Medulla oblongata (tissue), 1 donor: ENCODE measurements around the gene FBLN2.

ENCODE experiments used
- DNase-seq: peaks from one replicate; pipeline ENCODE4 v3.0.0-alpha.2; 2015; ENCODE audit errors: extremely low spot score

FBLN2 gene

DNA sequence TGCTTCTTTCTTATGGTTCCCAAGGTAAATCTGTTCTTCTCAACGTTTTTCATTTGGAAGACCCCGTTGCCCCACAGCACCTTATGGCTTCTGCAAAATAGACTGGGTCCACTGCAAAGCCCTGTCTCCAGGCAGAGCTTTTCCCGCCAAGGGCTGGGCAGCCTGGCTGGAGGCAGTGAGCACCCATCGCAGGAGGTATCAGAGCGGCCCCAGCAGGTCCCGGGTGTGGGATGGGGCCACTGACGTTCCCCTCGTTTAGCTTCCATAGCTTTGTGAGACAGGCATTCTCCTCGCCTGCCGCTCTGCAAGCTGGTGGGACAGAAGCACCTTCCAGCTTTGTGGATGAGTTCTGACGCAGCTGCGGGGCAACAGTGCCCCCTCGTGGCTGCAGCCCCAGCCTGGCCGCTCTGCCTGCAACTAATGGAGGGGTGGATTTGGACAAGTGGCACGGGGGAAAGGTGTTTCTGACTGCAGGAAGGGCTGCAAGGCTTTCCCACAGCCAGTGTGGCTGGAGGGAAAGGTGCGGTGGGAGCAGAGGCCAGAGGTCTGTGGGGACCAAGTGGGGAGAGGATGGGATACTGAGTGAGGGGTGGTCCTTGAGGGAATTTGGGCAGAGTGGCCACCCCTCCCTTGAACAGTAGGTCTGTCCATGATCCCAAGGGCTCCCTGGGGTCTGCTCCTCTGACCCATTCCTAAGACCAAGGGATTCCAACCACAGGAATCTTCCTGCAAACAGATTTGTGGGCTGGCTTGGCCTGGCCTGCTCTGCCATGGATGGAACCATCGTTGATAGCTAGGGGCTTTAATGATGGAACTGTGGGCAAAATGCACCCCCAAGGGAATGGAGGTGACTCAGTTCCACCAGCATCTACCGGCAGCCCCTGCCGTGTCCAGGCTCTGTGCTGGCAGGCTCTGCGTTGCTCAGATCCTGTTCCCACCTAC, 99.4 kb downstream of the FBLN2 start:
- peak; percentile 81 for DNase-seq

DNA sequence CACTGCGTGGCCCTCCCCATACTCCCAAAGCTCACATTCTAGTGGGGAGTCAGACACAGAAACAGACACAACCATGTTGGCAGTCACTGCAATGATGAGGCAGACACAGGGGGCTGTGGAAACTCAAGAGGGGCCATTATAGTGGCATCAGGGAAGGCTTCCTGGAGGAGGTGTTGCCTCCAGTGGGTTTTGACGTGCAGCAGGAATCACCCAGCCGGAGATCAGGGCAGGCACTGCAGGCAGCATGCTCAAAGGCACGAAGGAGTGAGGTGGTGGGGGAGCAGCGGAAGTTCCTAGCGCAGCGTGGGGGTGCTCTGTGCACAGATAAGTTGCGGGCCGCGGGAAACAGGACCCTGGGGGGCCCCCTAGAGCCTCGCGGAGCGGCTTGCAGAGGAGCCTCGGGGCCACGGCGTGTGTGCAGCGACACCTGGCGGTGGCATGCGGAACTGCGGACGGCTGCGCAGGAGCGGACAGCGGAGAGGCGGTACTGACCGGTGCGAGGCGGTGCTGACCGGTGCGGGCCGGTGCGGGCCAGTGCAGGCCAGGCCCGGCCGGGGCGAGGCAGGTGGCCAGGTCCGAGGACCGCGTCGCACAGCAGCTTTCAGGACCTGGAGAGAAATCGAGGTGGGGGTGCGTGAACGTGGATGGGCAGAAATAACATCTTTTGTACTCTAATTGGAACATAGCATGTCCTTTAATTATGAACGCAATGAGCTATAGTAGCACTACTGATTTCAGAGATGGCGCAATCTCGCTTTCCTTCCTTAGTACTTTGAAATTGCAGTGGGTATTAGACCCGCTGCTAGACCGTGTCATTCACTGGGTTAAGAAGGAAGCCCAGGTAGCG, 101.5 kb downstream of the FBLN2 start:
- DNase-seq = peak; percentile 55

GRCh38 chr3:13651057-13651400, 102.1 kb downstream of the FBLN2 start:
- DNase-seq = no peak

- no peak for DNase-seq
Observed at GRCh38 chr3:13651775-13652428, 103.0 kb downstream of the FBLN2 start.

GRCh38 chr3:13652728-13653127, 103.8 kb downstream of the FBLN2 start:
- no peak for DNase-seq

DNA sequence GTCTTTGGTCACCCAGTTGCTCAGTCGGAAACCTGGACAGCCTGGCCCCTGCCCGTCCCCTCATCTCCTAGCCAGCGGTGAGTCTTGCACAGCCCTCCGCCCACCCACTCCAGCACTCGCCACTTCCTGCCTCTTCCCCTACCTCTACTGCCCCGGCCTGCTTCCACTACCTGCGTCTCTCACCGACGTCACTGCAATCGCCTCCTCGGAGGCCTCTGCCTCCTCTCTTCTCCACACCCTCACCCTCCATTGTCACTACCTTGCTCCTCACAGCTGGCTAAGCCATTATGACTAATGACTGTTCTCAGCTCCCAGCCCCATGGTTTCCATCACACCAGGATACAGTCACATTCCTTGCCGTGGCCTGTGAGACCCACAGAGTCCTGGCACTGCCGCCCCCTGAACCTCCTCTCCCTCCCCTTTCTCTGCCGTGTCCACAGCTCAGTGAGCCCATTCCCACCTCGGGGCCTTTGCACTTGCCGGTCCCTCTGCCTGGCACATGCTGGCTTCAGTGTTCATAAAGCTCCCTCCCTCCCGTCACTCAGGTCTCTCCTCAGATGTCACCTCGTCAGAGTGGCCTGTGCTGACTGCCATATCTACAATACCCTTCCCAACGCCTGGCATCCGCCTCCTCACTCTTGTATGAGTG, 104.8 kb downstream of the FBLN2 start:
- no peak for DNase-seq

- DNase-seq = no peak
Observed at GRCh38 chr3:13654330-13655060, 105.6 kb downstream of the FBLN2 start.

DNA sequence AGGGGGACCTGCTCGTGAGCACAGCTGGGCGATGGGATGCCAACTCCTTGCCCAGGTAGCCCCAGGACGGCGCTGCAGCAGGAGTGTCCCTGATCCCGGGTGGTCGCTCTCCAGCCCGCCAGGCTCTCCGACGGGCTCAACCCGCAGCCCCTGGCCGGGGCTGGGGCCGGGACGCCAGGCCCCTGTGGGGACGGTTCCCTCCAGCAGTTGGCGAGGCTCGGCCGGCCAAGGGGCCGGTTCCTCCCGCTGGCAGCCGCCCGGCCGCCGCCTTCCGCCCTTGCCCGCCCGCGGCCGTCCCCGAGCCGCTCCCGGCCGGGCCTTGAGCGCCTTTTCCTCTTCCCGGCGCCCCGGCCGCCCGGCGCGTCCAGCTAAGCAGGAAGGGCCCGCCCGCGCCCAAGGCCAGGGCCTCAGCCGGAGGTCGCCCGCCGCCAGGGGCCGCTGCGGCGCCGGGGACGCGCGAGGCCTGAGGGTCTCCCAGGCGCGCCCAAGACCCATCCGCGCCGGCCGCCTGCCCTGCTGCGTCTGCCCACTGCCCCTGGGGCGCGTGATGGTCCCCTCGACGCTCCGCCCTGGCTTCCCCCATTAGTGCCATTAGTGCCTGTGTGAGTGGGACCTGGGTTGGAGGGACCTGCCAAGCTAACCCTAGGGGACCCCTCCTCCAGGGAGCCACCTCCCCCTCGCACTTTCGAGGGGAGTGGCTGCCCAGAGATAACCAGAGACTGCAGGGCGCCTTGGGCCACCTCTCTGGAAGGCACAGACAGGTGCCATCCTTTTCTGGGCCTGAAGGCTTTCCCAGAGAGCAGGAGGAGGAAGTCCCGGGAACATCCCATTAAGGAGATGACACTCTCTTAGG, 106.4 kb downstream of the FBLN2 start:
- DNase-seq = peak; percentile 12

- no peak for DNase-seq
Observed at GRCh38 chr3:13656584-13657301, 107.8 kb downstream of the FBLN2 start.

DNA sequence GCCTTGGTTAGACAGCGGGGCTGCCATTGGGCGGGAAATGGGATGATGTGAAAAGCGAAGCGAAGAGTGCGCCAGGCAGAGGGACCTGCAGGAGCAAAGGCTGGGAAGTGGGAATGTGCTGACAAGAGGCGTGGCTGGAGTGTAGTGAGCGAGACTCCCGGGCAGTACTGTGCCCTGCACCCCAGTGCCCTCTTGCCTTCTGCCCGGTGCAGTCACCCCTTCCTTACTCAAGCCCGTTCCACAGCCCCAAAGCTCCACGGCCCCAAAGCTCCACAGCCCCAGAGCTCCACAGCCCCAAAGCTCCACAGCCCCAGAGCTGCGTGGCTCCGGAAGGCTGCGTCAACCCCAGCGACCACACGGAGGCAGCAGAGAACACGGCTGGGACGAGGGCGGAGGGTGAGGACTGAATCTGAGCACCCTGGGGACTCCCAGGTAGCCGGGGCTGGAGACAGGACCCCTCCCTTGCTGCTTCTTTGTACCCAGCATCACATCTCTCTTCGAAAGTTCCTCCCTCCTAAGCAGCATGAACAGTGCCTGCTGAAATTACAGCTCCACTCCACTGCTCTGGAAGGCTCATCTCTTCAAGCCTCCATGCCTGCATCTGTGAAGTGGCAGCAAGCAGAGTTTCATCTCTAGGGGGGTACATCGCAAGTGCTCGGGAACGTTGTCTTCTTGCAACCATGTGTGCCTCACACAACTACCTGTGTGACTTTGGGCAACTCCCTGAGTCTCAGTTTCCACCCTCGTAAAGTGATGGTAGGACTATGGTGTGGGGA, 108.9 kb downstream of the FBLN2 start:
- peak; percentile 65 for DNase-seq

- no peak for DNase-seq
Observed at GRCh38 chr3:13658681-13659080, 109.8 kb downstream of the FBLN2 start.

DNA sequence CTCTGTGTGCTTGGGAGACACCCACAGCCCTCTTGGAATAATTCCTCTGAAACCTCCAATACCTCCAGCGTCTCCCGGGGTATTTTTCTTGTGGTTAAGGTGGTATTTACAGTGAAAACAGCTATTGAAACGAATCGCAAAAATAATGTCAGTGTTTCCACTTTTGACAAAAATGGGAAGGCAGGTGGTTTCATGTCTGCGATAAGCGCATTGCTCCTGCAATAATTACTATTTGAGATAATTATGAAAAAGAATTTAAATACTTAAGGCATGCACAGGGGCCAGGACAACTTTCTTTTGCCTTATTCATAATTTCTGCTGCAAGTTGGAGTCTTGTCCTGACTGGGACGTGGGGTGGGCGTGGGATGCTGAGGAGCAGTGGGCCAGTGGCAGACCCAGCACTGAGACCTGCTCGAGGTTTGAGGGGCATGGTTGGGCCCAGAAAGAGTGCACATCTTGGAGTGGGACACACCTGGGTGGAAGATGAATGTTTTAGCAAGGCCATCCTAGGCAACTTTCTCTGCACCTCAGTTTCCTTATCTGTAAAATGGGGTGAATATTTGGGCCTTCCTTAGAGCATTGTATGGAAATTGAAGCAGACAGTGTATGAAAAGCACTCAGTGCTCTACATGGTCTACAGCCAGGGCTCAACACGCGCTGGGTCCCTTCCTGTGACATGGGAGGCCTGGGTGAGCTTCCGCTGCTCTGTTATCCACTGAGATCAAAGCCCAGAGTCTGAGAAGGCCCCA, 110.5 kb downstream of the FBLN2 start:
- DNase-seq = no peak

DNA sequence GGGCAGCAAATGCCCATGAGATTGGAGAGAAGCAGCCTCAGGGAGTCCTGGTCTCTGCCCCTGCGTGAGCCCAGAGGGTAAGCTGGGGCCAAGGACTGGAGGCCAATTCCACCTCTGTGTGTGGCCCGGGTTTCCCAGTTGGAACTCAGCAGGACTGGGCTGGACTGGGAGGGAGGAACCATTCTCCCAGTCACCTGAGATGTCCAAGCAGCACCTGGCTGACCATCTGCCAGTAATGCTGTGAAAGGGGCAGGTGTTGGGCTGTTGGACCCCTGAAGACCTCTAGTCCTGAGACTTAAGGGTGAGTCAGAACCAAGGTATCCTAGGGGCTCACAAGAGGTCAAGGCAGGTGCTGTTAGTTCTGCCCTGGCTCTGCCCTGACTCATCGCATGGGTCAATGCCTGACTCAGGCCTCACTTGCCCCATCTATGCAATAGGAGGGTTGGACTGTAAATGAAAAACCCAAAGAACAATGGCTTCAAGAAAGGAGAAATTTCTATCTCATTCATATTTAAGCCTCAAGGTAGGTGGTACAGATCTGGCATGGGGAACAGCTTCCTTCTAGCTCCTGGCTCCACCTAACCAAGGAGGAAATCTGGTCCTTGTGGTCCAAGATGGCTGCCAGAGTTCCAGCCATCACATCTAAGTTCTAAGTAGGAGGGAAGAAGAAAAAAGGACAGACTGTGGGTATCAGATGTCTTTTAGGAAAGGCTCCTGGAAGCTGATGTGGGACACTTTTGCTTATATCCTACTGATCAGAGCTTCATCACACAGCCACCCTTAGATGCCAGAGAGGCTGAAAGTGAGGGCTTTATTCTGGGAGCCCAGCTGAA, 111.3 kb downstream of the FBLN2 start:
- DNase-seq = no peak

GRCh38 chr3:13661121-13661520, 112.2 kb downstream of the FBLN2 start:
- DNase-seq = no peak

DNA sequence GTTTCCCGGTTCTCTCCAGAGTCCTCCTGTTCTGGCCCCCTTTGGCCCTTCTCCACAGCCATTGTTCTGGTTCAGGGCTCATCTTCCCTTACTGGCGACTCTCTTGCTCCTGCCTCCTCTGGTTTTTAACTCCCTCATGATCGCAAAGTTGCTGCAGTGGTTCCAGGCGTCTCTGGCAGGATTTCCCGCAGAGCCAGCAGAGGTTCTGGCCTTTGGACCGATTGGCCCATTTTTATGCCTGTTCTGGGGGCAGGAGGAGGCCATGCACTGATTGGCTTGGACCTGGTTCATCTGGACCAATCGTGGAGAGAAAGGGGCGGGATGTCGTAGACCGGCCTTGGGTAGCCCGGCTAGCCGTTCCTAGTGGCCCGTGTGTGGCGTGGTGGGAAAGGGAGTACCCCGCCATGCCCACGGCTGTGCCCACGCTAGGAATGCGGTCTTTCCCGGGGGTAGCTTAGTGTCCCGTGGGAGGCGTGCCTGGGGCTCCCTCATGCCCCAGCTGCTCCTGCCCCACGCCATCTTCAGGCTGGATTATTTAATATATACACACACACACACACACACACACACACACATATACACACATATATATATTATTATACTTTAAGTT, 113.4 kb downstream of the FBLN2 start:
- DNase-seq = no peak

GRCh38 chr3:13663781-13664535, 115.0 kb downstream of the FBLN2 start:
- DNase-seq = no peak
